ENCODE results near the gene AQP6.

- TF ChIP-seq, protein P1, sequence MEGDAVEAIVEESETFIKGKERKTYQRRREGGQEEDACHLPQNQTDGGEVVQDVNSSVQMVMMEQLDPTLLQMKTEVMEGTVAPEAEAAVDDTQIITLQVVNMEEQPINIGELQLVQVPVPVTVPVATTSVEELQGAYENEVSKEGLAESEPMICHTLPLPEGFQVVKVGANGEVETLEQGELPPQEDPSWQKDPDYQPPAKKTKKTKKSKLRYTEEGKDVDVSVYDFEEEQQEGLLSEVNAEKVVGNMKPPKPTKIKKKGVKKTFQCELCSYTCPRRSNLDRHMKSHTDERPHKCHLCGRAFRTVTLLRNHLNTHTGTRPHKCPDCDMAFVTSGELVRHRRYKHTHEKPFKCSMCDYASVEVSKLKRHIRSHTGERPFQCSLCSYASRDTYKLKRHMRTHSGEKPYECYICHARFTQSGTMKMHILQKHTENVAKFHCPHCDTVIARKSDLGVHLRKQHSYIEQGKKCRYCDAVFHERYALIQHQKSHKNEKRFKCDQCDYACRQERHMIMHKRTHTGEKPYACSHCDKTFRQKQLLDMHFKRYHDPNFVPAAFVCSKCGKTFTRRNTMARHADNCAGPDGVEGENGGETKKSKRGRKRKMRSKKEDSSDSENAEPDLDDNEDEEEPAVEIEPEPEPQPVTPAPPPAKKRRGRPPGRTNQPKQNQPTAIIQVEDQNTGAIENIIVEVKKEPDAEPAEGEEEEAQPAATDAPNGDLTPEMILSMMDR (IDR thresholded peaks at IDR 0.05; ENCODE audit: borderline replicate concordance, extremely low read depth, low read length, poor library complexity, severe bottlenecking): no peak
- TF ChIP-seq EZH2 (IDR thresholded peaks at IDR 0.05; ENCODE audit: borderline replicate concordance, low read depth, low read length, severe bottlenecking): no peak
Measured at GRCh38 chr12:50024805-50025186, 52.0 kb downstream of the AQP6 start.
